Measurements from ENCODE around the gene VSIG1. TPM values are rescaled to one million over a fixed set of nuclear protein-coding genes. Genes with fewer than 3 reads are reported as not detected.

The VSIG1 gene
- total RNA-seq (12.8 and 22.5 TPM in 2 replicates), polyA plus RNA-seq (2.9 and 5.2 TPM in 2 replicates)

DNA sequence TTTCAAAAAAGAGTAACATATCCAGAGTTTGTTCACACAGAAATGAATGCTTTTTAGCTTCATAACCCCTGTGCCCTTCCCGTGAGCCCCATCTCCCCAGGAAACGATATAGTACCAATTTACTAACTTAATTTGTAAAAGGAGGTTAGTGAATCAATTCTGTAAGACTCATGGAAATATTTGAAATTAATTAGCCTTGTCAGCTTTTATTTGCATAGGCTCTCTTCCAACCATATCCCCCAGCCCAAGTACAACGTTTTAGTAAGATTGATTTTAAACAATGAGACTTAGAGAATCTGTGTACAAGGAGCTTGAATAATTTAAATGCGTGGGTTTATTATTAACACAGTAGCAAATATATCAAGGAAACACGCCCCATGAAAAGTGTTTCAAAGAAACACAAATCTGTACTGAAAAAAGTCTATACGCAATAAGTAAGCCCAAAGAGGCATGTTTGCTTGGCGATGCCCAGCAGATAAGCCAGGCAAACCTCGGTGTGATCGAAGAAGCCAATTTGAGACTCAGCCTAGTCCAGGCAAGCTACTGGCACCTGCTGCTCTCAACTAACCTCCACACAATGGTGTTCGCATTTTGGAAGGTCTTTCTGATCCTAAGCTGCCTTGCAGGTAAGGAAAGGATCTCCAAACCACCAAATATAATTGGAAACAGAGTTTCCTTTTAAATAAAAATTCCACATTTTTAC lies at the start of gene VSIG1:
VSIG1 (plus strand) TSS at position 512 of the 703 bp plus-strand sequence; CDS start at position 578, 66 bp downstream.
- TF ChIP-seq EZH2phosphoT487 (IDR thresholded peaks at IDR 0.05; ENCODE audit: low read depth, severe bottlenecking, unreplicated experiment) (no peak), EZH2 (IDR thresholded peaks at IDR 0.05; ENCODE audit: borderline replicate concordance) (no peak)
- TF ChIP-seq, protein P1, sequence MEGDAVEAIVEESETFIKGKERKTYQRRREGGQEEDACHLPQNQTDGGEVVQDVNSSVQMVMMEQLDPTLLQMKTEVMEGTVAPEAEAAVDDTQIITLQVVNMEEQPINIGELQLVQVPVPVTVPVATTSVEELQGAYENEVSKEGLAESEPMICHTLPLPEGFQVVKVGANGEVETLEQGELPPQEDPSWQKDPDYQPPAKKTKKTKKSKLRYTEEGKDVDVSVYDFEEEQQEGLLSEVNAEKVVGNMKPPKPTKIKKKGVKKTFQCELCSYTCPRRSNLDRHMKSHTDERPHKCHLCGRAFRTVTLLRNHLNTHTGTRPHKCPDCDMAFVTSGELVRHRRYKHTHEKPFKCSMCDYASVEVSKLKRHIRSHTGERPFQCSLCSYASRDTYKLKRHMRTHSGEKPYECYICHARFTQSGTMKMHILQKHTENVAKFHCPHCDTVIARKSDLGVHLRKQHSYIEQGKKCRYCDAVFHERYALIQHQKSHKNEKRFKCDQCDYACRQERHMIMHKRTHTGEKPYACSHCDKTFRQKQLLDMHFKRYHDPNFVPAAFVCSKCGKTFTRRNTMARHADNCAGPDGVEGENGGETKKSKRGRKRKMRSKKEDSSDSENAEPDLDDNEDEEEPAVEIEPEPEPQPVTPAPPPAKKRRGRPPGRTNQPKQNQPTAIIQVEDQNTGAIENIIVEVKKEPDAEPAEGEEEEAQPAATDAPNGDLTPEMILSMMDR (IDR thresholded peaks at IDR 0.05; ENCODE audit: poor library complexity): no peak
- H2AFZ ChIP-seq: no peak within 1 kb of the TSS
- no peak for DNase-seq (ENCODE audit: low spot score)
- peak within 1 kb of the TSS; percentile 17 for H3K4me2 ChIP-seq
- H4K20me1 ChIP-seq (ENCODE audit: insufficient read depth, poor library complexity, severe bottlenecking): no peaks in the 10 kb centered on the region
- 59% methylated on average over 10 of the region's 10 CpGs for WGBS (ENCODE audit: low lambda C conversion rate, missing lambda C conversion rate)
- H3K4me1 ChIP-seq (ENCODE audit: insufficient read depth): no peaks in the 10 kb centered on the region
- H3K9me3 ChIP-seq (ENCODE audit: low read depth): no peaks in the 10 kb centered on the region
- H3K36me3 ChIP-seq (replicated peaks; ENCODE audit: insufficient read depth, low read depth): no peaks in the 10 kb centered on the region
- H3K27me3 ChIP-seq: no peaks in the 10 kb centered on the region
- no peaks in the 10 kb centered on the region for H3K79me2 ChIP-seq
- H3K9me2 ChIP-seq (replicated peaks; ENCODE audit: insufficient read depth): no peaks in the 10 kb centered on the region
- peak within 1 kb of the TSS; percentile 21 for H3K27ac ChIP-seq
- no peak within 1 kb of the TSS for H3K4me3 ChIP-seq

DNA sequence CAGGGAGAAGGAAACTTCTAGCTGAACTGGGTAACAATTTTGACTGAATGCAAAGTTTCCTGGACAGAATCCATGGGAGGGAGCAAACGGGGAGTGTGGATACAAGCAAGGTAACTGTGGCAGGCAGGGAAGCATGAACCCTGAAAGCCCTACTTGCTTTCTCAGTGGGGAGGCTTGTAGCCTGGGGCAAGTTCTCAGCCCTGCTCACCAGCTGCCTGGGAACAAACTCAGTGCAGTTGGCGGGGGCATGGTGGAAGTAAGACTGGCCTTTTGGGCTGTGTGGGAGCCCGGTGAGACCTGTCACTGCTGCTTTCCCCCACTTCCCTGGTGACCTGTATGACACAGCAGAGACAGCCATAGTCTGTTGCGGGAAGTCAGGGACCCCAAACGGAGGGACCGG lies 48.7 kb upstream of the VSIG1 start:
- DNase-seq (ENCODE audit: low spot score): no peak
- Histone ChIP-seq H3K9me3 (ENCODE audit: low read depth) (no peaks in the 10 kb centered on the region), H3K79me2 (no peaks in the 10 kb centered on the region), H3K4me2 (no peak overlapping the region), H2AFZ (no peak overlapping the region), H3K27me3 (no peaks in the 10 kb centered on the region), H3K36me3 (replicated peaks; ENCODE audit: insufficient read depth, low read depth) (no peaks in the 10 kb centered on the region), H3K9me2 (replicated peaks; ENCODE audit: insufficient read depth) (no peaks in the 10 kb centered on the region), H3K4me3 (no peak overlapping the region), H3K4me1 (ENCODE audit: insufficient read depth) (no peaks in the 10 kb centered on the region), H4K20me1 (ENCODE audit: insufficient read depth, poor library complexity, severe bottlenecking) (no peaks in the 10 kb centered on the region), H3K27ac (no peak overlapping the region)
- WGBS (ENCODE audit: low lambda C conversion rate, missing lambda C conversion rate): 70% methylated on average over 6 of the region's 6 CpGs
- TF ChIP-seq EZH2 (IDR thresholded peaks at IDR 0.05; ENCODE audit: borderline replicate concordance) (no peak), EZH2phosphoT487 (IDR thresholded peaks at IDR 0.05; ENCODE audit: low read depth, severe bottlenecking, unreplicated experiment) (no peak)
- TF ChIP-seq, protein P1 (IDR thresholded peaks at IDR 0.05; ENCODE audit: poor library complexity): no peak

DNA sequence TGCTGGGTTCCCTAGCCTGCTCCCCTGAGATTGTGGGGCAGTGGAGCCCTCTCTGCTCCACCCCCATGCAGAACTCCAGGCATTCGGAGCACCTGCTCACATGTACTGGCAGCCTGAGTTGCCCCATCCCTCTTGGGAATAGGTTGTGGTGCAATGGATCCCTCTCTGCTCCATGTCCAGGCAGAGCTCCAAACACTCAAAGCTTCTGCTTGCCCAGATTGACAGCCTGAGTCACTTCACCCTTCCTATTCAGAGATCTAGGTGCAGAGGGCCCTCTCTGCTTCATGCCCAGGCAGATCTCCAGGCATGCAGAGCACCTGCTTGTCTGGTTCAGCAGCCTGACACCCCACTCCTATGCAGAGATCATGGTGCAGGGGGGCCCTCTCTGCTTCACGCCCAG lies 44.1 kb upstream of the VSIG1 start:
- no peaks in the 10 kb centered on the region for H3K79me2 ChIP-seq
- no peaks in the 10 kb centered on the region for H4K20me1 ChIP-seq (ENCODE audit: insufficient read depth, poor library complexity, severe bottlenecking)
- H3K4me3 ChIP-seq: no peak overlapping the region
- no peaks in the 10 kb centered on the region for H3K9me2 ChIP-seq (replicated peaks; ENCODE audit: insufficient read depth)
- no peaks in the 10 kb centered on the region for H3K4me1 ChIP-seq (ENCODE audit: insufficient read depth)
- H3K36me3 ChIP-seq (replicated peaks; ENCODE audit: insufficient read depth, low read depth): no peaks in the 10 kb centered on the region
- WGBS (ENCODE audit: low lambda C conversion rate, missing lambda C conversion rate): 57% methylated on average over 2 of the region's 2 CpGs
- no peaks in the 10 kb centered on the region for H3K9me3 ChIP-seq (ENCODE audit: low read depth)
- H3K27ac ChIP-seq: no peak overlapping the region
- no peak overlapping the region for H3K4me2 ChIP-seq
- no peak for DNase-seq (ENCODE audit: low spot score)
- no peak overlapping the region for H2AFZ ChIP-seq
- H3K27me3 ChIP-seq: no peaks in the 10 kb centered on the region
- TF ChIP-seq EZH2 (IDR thresholded peaks at IDR 0.05; ENCODE audit: borderline replicate concordance) (no peak), EZH2phosphoT487 (IDR thresholded peaks at IDR 0.05; ENCODE audit: low read depth, severe bottlenecking, unreplicated experiment) (no peak)
- TF ChIP-seq, protein P1 (IDR thresholded peaks at IDR 0.05; ENCODE audit: poor library complexity): no peak
